Testis (tissue), 2 donors: ENCODE data around the gene BCO2.

Experiments used
- CTCF ChIP-seq, 3 experiments: fragments of 450-650 bp in 2 of 3; fragments of 200-600 bp in 1 of 3; sonication (generic) in 1 of 3; IDR thresholded peaks; one replicate each; pipeline ENCODE4 v1.5.1; 2016 to 2019; ENCODE audit warnings: antibody characterized with exemption in 3 of 3, mild to moderate bottlenecking in 2 of 3, moderate library complexity in 1 of 3
- POLR2A ChIP-seq: fragments of 450-650 bp; IDR thresholded peaks from one replicate; pipeline ENCODE4 v1.6.1; 2017; ENCODE audit warnings: antibody characterized with exemption, mild to moderate bottlenecking, moderate library complexity

- TF ChIP-seq POLR2A (no peak), CTCF (IDR thresholded peaks at IDR 0.05) (no peak)
These were observed 264 bp downstream of the BCO2 start for GRCh38 chr11:112175599-112175952.
